ENCODE measurements around the gene TMED1. TPM values are rescaled to one million over a fixed set of nuclear protein-coding genes. Genes with fewer than 3 reads are reported as not detected.

Gene TMED1
- total and polyA plus RNA-seq, 2 of the 13 experiments (the other 11 are each of a cell fraction or from before 2014, with no cell fraction given): 48.3 to 51.8 TPM

- TF ChIP-seq NR3C1 (CRISPR knock-in tag; IDR thresholded peaks at IDR 0.05): no peak
- TF ChIP-seq TRIM22 (IDR thresholded peaks at IDR 0.05): no peak
- TF ChIP-seq RNF219 (CRISPR knock-in tag; IDR thresholded peaks at IDR 0.05): no peak
- TF ChIP-seq CCDC6 (CRISPR knock-in tag; IDR thresholded peaks at IDR 0.05): peak; percentile 74
- TF ChIP-seq ATF7-NPFF (CRISPR knock-in tag; IDR thresholded peaks at IDR 0.05; ENCODE audit: low read depth): no peak; the same call in 1 of the 2 replicates
- TF ChIP-seq PRDM4 (CRISPR knock-in tag; IDR thresholded peaks at IDR 0.05; ENCODE audit: borderline replicate concordance): no peak
- TF ChIP-seq RFXAP (CRISPR knock-in tag; IDR thresholded peaks at IDR 0.05; ENCODE audit: borderline replicate concordance): 0 out of 2 replicates have a peak, but pooled peaks have one; percentile 17
- TF ChIP-seq ELK4 (CRISPR knock-in tag; IDR thresholded peaks at IDR 0.05; ENCODE audit: borderline replicate concordance): no peak
- no peak; the same call in 1 of the 2 replicates for TF ChIP-seq ZSCAN9 (CRISPR knock-in tag; IDR thresholded peaks at IDR 0.05; ENCODE audit: borderline replicate concordance)
- TF ChIP-seq ZNF790 (CRISPR knock-in tag; IDR thresholded peaks at IDR 0.05; ENCODE audit: borderline replicate concordance): no peak
- TF ChIP-seq ZNF12 (CRISPR knock-in tag; IDR thresholded peaks at IDR 0.05): no peak
- TF ChIP-seq SUZ12 (IDR thresholded peaks at IDR 0.05; ENCODE audit: low read depth, low read length): no peak
- peak; percentile 17; the same call in 1 of the 2 replicates for TF ChIP-seq FOXK2 (IDR thresholded peaks at IDR 0.05)
- no peak; the same call in 1 of the 2 replicates for TF ChIP-seq KLF15 (CRISPR knock-in tag; IDR thresholded peaks at IDR 0.05; ENCODE audit: borderline replicate concordance)
- peak; percentile 100 for TF ChIP-seq ZNF335 (CRISPR knock-in tag; IDR thresholded peaks at IDR 0.05)
- peak; percentile 31 for TF ChIP-seq ZMYM4 (CRISPR knock-in tag; IDR thresholded peaks at IDR 0.05)
- TF ChIP-seq ZC3H13 (CRISPR knock-in tag; IDR thresholded peaks at IDR 0.05): peak; percentile 17
- no peak for TF ChIP-seq ZNF773 (CRISPR knock-in tag; IDR thresholded peaks at IDR 0.05; ENCODE audit: borderline replicate concordance)
- TF ChIP-seq SATB2 (CRISPR knock-in tag; IDR thresholded peaks at IDR 0.05): no peak
- TF ChIP-seq ZNF180 (CRISPR knock-in tag; IDR thresholded peaks at IDR 0.05; ENCODE audit: borderline replicate concordance, low read depth): no peak
- TF ChIP-seq BCL3 (CRISPR knock-in tag; IDR thresholded peaks at IDR 0.05): peak; percentile 93; the same call in 1 of the 2 replicates
Measured at GRCh38 chr19:10835754-10836478, at the start of gene TMED1 (continued).
